HepG2 (cell line): ENCODE results near the gene DLEC1.

ENCODE experiments used
- CTCF ChIP-seq: sonication (generic); formaldehyde crosslinking; IDR thresholded peaks from 2 replicates; pipeline ENCODE4 v1.5.0; 2020; ENCODE audit warnings: mild to moderate bottlenecking, missing genetic modification reagents, moderate library complexity
- MTA1 ChIP-seq: sonication (generic); formaldehyde crosslinking; IDR thresholded peaks from 2 replicates; pipeline ENCODE4 v1.4.0; 2020; ENCODE audit warnings: missing genetic modification reagents, mild to moderate bottlenecking, borderline replicate concordance
- NONO ChIP-seq, 2 experiments: fragments of 450-650 bp in 1 of 2; sonication (generic) in 1 of 2; formaldehyde crosslinking in 1 of 2; IDR thresholded peaks in 1 of 2; conservative IDR thresholded peaks in 1 of 2; 2 replicates each; pipeline versions ENCODE4 v1.6.1 to v1.8.0; 2017 to 2022; ENCODE audit warnings: mild to moderate bottlenecking in 1 of 2, missing genetic modification reagents in 1 of 2, moderate library complexity in 1 of 2
- POLR2AphosphoS5 ChIP-seq: IDR thresholded peaks from 2 replicates; pipeline ENCODE4 v1.6.1; 2012; ENCODE audit warnings: low read depth, low read length
- ZBTB7A ChIP-seq: sonication (generic); formaldehyde crosslinking; IDR thresholded peaks from 2 replicates; pipeline ENCODE4 v1.8.0; 2022; ENCODE audit warnings: mild to moderate bottlenecking, missing genetic modification reagents
- ZNF580 ChIP-seq: IDR thresholded peaks from 2 replicates; pipeline ENCODE4 v1.6.1; 2016; ENCODE audit warnings: low read depth, borderline replicate concordance
- TF ChIP-seq, protein P1 (sequence below): sonication (generic); formaldehyde crosslinking; IDR thresholded peaks from 2 replicates; pipeline ENCODE4 v1.4.0; 2020; ENCODE audit warnings: missing genetic modification reagents, low read depth, mild to moderate bottlenecking, borderline replicate concordance
- TF ChIP-seq, protein P2 (sequence below): sonication (generic); formaldehyde crosslinking; IDR thresholded peaks from 2 replicates; pipeline ENCODE4 v1.8.0; 2022; ENCODE audit warnings: low read depth, missing genetic modification reagents
- TF ChIP-seq, protein P3 (sequence below): sonication (generic); formaldehyde crosslinking; IDR thresholded peaks from 2 replicates; pipeline ENCODE4 v1.5.1; 2020; ENCODE audit warnings: mild to moderate bottlenecking, missing genetic modification reagents

DNA sequence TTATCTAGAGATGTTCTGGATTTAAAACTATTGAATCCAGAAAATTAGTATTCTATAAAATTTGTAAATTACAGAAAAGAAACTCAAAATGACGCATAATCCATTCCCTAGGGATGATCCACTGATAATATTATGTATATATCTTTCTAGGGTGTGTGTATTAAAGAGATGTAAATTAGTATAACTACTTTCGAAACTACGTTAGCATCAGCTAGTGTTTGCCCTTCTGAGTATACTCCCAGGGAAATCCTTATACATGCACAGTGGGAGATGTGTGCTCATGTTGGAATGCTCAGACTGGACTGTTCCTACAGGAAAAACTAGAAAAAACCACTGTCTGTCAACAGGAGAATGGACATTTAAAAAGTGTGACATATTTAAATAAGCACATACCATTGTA is 61.5 kb downstream of the DLEC1 start:
- TF ChIP-seq ZNF580, result no peak
- TF ChIP-seq POLR2AphosphoS5, result no peak
- no peak for TF ChIP-seq ZBTB7A (CRISPR knock-in tag)
- TF ChIP-seq MTA1 (CRISPR knock-in tag), result no peak
- TF ChIP-seq CTCF, result no peak
- TF ChIP-seq, protein P1, sequence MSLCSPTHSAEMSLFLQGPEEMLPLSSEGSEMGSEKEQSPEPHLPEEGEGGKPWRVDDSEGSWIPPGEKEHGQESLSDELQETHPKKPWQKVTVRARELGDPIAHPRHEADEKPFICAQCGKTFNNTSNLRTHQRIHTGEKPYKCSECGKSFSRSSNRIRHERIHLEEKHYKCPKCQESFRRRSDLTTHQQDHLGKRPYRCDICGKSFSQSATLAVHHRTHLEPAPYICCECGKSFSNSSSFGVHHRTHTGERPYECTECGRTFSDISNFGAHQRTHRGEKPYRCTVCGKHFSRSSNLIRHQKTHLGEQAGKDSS (CRISPR knock-in tag), result no peak
- TF ChIP-seq, protein P2, sequence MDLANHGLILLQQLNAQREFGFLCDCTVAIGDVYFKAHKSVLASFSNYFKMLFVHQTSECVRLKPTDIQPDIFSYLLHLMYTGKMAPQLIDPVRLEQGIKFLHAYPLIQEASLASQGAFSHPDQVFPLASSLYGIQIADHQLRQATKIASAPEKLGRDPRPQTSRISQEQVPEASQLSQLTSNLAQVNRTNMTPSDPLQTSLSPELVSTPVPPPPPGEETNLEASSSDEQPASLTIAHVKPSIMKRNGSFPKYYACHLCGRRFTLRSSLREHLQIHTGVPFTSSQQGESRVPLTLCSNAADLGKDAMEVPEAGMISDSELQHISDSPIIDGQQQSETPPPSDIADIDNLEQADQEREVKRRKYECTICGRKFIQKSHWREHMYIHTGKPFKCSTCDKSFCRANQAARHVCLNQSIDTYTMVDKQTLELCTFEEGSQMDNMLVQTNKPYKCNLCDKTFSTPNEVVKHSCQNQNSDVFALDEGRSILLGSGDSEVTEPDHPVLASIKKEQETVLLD, result no peak
- TF ChIP-seq, protein P3, sequence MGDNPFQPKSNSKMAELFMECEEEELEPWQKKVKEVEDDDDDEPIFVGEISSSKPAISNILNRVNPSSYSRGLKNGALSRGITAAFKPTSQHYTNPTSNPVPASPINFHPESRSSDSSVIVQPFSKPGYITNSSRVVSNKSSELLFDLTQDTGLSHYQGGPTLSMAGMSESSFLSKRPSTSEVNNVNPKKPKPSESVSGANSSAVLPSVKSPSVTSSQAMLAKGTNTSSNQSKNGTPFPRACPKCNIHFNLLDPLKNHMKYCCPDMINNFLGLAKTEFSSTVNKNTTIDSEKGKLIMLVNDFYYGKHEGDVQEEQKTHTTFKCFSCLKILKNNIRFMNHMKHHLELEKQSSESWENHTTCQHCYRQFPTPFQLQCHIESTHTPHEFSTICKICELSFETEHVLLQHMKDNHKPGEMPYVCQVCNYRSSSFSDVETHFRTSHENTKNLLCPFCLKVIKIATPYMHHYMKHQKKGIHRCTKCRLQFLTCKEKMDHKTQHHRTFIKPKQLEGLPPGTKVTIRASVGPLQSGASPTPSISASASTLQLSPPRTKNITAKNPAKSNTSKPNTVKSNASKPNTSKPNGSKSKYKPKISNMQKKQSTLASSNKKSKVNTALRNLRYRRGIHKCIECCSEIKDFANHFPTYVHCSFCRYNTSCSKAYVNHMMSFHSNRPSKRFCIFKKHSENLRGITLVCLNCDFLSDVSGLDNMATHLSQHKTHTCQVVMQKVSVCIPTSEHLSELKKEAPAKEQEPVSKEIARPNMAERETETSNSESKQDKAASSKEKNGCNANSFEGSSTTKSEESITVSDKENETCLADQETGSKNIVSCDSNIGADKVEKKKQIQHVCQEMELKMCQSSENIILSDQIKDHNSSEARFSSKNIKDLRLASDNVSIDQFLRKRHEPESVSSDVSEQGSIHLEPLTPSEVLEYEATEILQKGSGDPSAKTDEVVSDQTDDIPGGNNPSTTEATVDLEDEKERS, result no peak
- TF ChIP-seq NONO (IDR thresholded peaks at IDR 0.05), result no peak
- TF ChIP-seq NONO (CRISPR knock-in tag; conservative IDR thresholded peaks at IDR 0.05), result no peak
